NCI-H69 (cell line): Measurements from ENCODE around the gene LIF.

ENCODE experiments used
- DNase-seq: peaks from one replicate; lab custom pipeline; 2025; lab: John Stamatoyannopoulos, UW

LIF gene

GRCh38 chr22:30284172-30284571 is 37.6 kb upstream of the LIF start:
- DNase-seq = no peak

GRCh38 chr22:30283342-30283741 is 36.8 kb upstream of the LIF start:
- no peak for DNase-seq

- no peak for DNase-seq
These were observed 36.1 kb upstream of the LIF start for GRCh38 chr22:30282616-30283046.

GRCh38 chr22:30280505-30280904 is 33.9 kb upstream of the LIF start:
- DNase-seq = no peak

GRCh38 chr22:30279932-30280331 is 33.4 kb upstream of the LIF start:
- no peak for DNase-seq

GRCh38 chr22:30279046-30279788 is 32.7 kb upstream of the LIF start:
- no peak for DNase-seq

GRCh38 chr22:30277547-30278344 is 31.2 kb upstream of the LIF start:
- no peak for DNase-seq

GRCh38 chr22:30276039-30276438 is 29.5 kb upstream of the LIF start:
- DNase-seq = no peak

- DNase-seq = peak; percentile 33
These were observed 29.1 kb upstream of the LIF start for GRCh38 chr22:30275625-30276024.

GRCh38 chr22:30274437-30274812 is 27.9 kb upstream of the LIF start:
- DNase-seq = no peak

GRCh38 chr22:30273711-30274436 is 27.3 kb upstream of the LIF start:
- DNase-seq = no peak

- no peak for DNase-seq
These were observed 26.4 kb upstream of the LIF start for GRCh38 chr22:30272781-30273601.

GRCh38 chr22:30270832-30271231 is 24.3 kb upstream of the LIF start:
- DNase-seq = no peak

GRCh38 chr22:30268331-30268730 is 21.8 kb upstream of the LIF start:
- DNase-seq = no peak

GRCh38 chr22:30267382-30268302 is 21.1 kb upstream of the LIF start:
- DNase-seq = no peak

GRCh38 chr22:30266445-30267381 is 20.2 kb upstream of the LIF start, which contains the start of gene OSM:
OSM (minus strand) TSS chr22:30266851; CDS start chr22:30266799, 52 bp downstream.
- no peak for DNase-seq

- DNase-seq = peak; percentile 19
These were observed 19.4 kb upstream of the LIF start for GRCh38 chr22:30265823-30266444.

GRCh38 chr22:30265131-30265720 is 18.7 kb upstream of the LIF start:
- DNase-seq = no peak

GRCh38 chr22:30263883-30264282 is 17.3 kb upstream of the LIF start:
- DNase-seq = no peak
